AG04450 (cell line): ENCODE results near the gene CGB2. TPM values are rescaled to one million over a fixed set of nuclear protein-coding genes. Genes with fewer than 3 reads are reported as not detected.
"Not testable (repeated sequence)": the region's sequence is repeated elsewhere in the genome, so short reads cannot be mapped to it uniquely, and the experiment has no call there.

ENCODE experiments used
- CTCF ChIA-PET: fragments of 300-600, 350-600 bp; formaldehyde crosslinking; extraction: SDS; loops from one replicate; lab custom pipeline; 2022; ENCODE audit warnings: antibody characterized with exemption, inconsistent platforms; lab: Charles Lee
- POLR2A ChIA-PET: fragments of 350-600 bp; formaldehyde crosslinking; extraction: SDS; loops from one replicate; lab custom pipeline; 2021; ENCODE audit warnings: antibody characterized with exemption, inconsistent platforms; lab: Yijun Ruan, JAX
- DNase-seq: peaks from one replicate; pipeline ENCODE4 v3.0.0-alpha.2; 2011; ENCODE audit warnings: low read depth, low spot score
- H3K27ac ChIP-seq: one replicate; pipeline ENCODE4 v1.5.1; 2012; ENCODE audit warnings: low read depth, low read length, control low read depth
- H3K27me3 ChIP-seq: one replicate; pipeline ENCODE4 v1.6.0; 2012; ENCODE audit warnings: low read length; ENCODE audit not compliant: control insufficient read depth, insufficient read depth
- H3K4me3 ChIP-seq: 2 replicates; pipeline ENCODE4 v1.5.1; 2011; ENCODE audit warnings: mild to moderate bottlenecking, low read depth, low read length, control low read depth
- H3K9me3 ChIP-seq: 2 replicates; pipeline ENCODE4 v1.5.1; 2012; ENCODE audit warnings: low read length; ENCODE audit not compliant: control insufficient read depth, insufficient read depth
- CTCF ChIP-seq: IDR thresholded peaks from 2 replicates; pipeline ENCODE4 v1.5.1; 2011; ENCODE audit warnings: low read depth, low read length, control low read depth, inconsistent platforms
- polyA plus RNA-seq: library from polyadenylated mRNA; depleted of rRNA; stranded (reverse); fragments of >200 nt; gene quantifications from 2 replicates; pipeline ENCODE4 v1.2.3, GENCODE V29; 2011

The CGB2 gene
- polyA plus RNA-seq, 1 experiment: not detected

GRCh38 chr19:49019242-49019932 is 12.3 kb upstream of the CGB2 start:
- H3K9me3 ChIP-seq: no peaks in the 10 kb centered on the region; the same call in 1 of the 2 replicates
- TF ChIP-seq CTCF: no peak
- no peaks in the 10 kb centered on the region for H3K27me3 ChIP-seq
- ChIA-PET CTCF (interaction anchor here (0.6 to 3.7 kb wide), 4 partner anchors 21 to 453 kb away, joined by 3 to 28 read pairs (median 6); partner anchors contain the start of genes GYS1 and RUVBL2), POLR2A (interaction anchor here (1.0 kb wide), 1 partner anchor 26 kb away, joined by 3 read pairs; the partner anchor contains the start of genes GYS1 and RUVBL2)
- no peak overlapping the region for H3K27ac ChIP-seq
- H3K4me3 ChIP-seq: peak overlapping the region; percentile 10; the same call in 1 of the 2 replicates
- DNase-seq: no peak

- no peak for TF ChIP-seq CTCF
- DNase-seq: no peak
- Histone ChIP-seq H3K27ac (no peak overlapping the region), H3K27me3 (no peaks in the 10 kb centered on the region), H3K4me3 (no peak overlapping the region), H3K9me3 (no peaks in the 10 kb centered on the region; the same call in 1 of the 2 replicates)
- CTCF ChIA-PET: interaction anchor here (1.5 to 3.7 kb wide), 2 partner anchors 22 to 27 kb away, joined by 6 to 28 read pairs; partner anchors contain the start of genes GYS1 and RUVBL2
- POLR2A ChIA-PET: no interaction called here
Measured at GRCh38 chr19:49020342-49020741, 11.3 kb upstream of the CGB2 start.

GRCh38 chr19:49020931-49021895 is 10.5 kb upstream of the CGB2 start:
- POLR2A ChIA-PET: no interaction called here
- CTCF ChIA-PET: interaction anchor here (0.9 to 3.7 kb wide), 2 partner anchors 21 to 22 kb away, joined by 3 to 28 read pairs; no protein-coding TSS in a partner anchor

GRCh38 chr19:49022116-49022515 is 9.6 kb upstream of the CGB2 start:
- POLR2A ChIA-PET: no interaction called here

More at GRCh38 chr19:49020931-49021895, 10.5 kb upstream of the CGB2 start:
- no peak for TF ChIP-seq CTCF
- Histone ChIP-seq H3K9me3 (no peaks in the 10 kb centered on the region; the same call in 1 of the 2 replicates), H3K27ac (no peak overlapping the region), H3K27me3 (no peaks in the 10 kb centered on the region), H3K4me3 (no peak overlapping the region)
- no peak for DNase-seq

GRCh38 chr19:49024233-49024632 is 7.5 kb upstream of the CGB2 start, which contains the start of gene CGB3:
TSS of gene CGB3 (minus strand) at chr19:49024333. CDS start at chr19:49023971, 362 bp downstream.
- CTCF ChIA-PET: not testable (repeated sequence)

More at GRCh38 chr19:49022116-49022515, 9.6 kb upstream of the CGB2 start:
- no peaks in the 10 kb centered on the region for H3K27me3 ChIP-seq
- TF ChIP-seq CTCF: no peak
- H3K4me3 ChIP-seq: no peak overlapping the region
- DNase-seq: no peak
- no peaks in the 10 kb centered on the region; the same call in 1 of the 2 replicates for H3K9me3 ChIP-seq
- no peak overlapping the region for H3K27ac ChIP-seq
- CTCF ChIA-PET: interaction anchor here (0.9 kb wide), 1 partner anchor 22 kb away, joined by 3 read pairs; no protein-coding TSS in a partner anchor

GRCh38 chr19:49025088-49025487 is 6.6 kb upstream of the CGB2 start:
- CTCF ChIA-PET, H3K4me3 ChIP-seq, DNase-seq, POLR2A ChIA-PET, H3K9me3 ChIP-seq, H3K27ac ChIP-seq, H3K27me3 ChIP-seq: not testable (repeated sequence)

More at GRCh38 chr19:49024233-49024632, 7.5 kb upstream of the CGB2 start, which contains the start of gene CGB3:
- H3K27ac ChIP-seq, POLR2A ChIA-PET, DNase-seq, H3K9me3 ChIP-seq, H3K27me3 ChIP-seq, H3K4me3 ChIP-seq: not testable (repeated sequence)

GRCh38 chr19:49025599-49025998 is 6.1 kb upstream of the CGB2 start:
- POLR2A ChIA-PET, H3K9me3 ChIP-seq, CTCF ChIA-PET, DNase-seq, H3K27me3 ChIP-seq, H3K4me3 ChIP-seq, H3K27ac ChIP-seq: not testable (repeated sequence)
